A549 treated with GW870086 at 1 μM for 4 hours (cell line): ENCODE results near the gene TP53INP2. TPM values are rescaled to one million over a fixed set of nuclear protein-coding genes. Genes with fewer than 3 reads are reported as not detected.

Experiments used
- total RNA-seq: library from RNA; stranded (reverse); fragments of 200-300 nt; extraction: Qiagen RNA extraction; gene quantifications from 5 replicates; pipeline ENCODE4 v1.2.3, GENCODE V29; 2022; ENCODE audit warnings: low read depth

Gene TP53INP2
- 6.8 to 8.8 TPM (median 7.3 TPM) in 5 replicates for total RNA-seq

GRCh38 chr20:34704177-34705007 lies at the start of gene TP53INP2:
TP53INP2 (plus strand) TSS chr20:34704344; CDS start chr20:34708740, 4,396 bp downstream.

DNA sequence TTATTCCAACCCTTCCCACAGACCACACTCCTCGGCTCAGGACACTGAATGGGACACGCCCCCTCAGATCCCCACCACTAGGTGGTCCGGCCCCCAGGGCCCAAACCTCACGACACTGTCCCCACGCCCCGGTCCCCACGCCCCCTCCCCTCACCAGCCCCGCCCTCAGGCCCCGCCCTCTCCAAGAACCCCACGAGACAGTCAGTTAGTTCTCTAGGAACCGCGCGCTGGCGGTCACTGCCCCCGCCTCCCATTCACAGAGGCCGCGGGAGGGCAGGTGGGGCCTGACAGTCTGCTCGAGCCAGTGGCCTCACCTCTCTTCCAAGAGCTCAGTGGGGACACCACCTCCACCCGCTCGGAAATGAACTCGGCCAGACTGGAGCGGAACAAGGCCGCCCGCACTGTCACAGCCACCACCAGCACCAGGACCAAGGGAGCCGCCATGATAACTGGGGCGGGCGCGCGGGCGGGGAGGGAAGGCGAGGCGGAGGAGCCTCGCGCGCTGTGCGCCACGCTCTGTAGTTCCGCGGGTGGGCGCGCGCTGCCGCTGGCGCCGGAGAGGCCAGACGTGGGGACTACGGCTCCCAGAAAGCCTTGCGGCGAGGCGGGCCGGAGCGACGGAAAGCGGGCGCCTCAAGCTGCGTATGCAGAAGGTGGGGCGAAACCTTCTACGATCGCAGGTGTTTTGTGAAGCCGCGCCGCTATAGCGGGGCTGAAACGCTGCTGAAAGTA lies 27.3 kb upstream of the TP53INP2 start, which contains the start of gene PIGU:
PIGU (minus strand) TSS at position 451 of the 732 bp plus-strand sequence; CDS start at position 444, 7 bp downstream.

Other genes starting within 250 kb of the TP53INP2 start
- 230 to 251 TPM (median 240 TPM) in 5 replicates for gene DYNLRB1, start 187.9 kb upstream of the TP53INP2 start, total RNA-seq
- gene MAP1LC3A, start 145.6 kb upstream of the TP53INP2 start, total RNA-seq: 21.1 to 28.2 TPM (median 26.4 TPM) in 5 replicates
- 22.6 to 30.4 TPM (median 28.3 TPM) in 5 replicates for gene PIGU, start 27.3 kb upstream of the TP53INP2 start, total RNA-seq
- gene NCOA6, start 121.3 kb downstream of the TP53INP2 start, total RNA-seq: 17.4 to 21.5 TPM (median 19.1 TPM) in 5 replicates
- 5.2 to 8.9 TPM (median 8.0 TPM) in 5 replicates for gene GGT7, start 168.5 kb downstream of the TP53INP2 start, total RNA-seq
- gene ACSS2, start 172.3 kb downstream of the TP53INP2 start, total RNA-seq: 9.4 to 11.9 TPM (median 10.7 TPM) in 5 replicates